GM12865 (cell line): ENCODE results near the gene CDKAL1.
"Not testable (repeated sequence)": the region's sequence is repeated elsewhere in the genome, so short reads cannot be mapped to it uniquely, and the experiment has no call there.

Experiments
- DNase-seq: peaks from one replicate; pipeline ENCODE4 v3.0.0; 2010; ENCODE audit warnings: low read depth
- H3K4me3 ChIP-seq: 2 replicates; pipeline ENCODE4 v1.5.1; 2011; ENCODE audit warnings: mild to moderate bottlenecking, low read depth, low read length, control low read depth
- CTCF ChIP-seq: IDR thresholded peaks from 2 replicates; pipeline ENCODE4 v1.5.1; 2011; ENCODE audit warnings: low read length, control low read depth, low read depth, inconsistent platforms; ENCODE audit not compliant: insufficient read depth; ENCODE audit errors: missing control alignments

The CDKAL1 gene

GRCh38 chr6:20819774-20820400, 285.6 kb downstream of the CDKAL1 start:
- no peak for TF ChIP-seq CTCF
- DNase-seq, result no peak
- H3K4me3 ChIP-seq, result no peak overlapping the region

GRCh38 chr6:20826378-20826777, 292.1 kb downstream of the CDKAL1 start:
- DNase-seq, result no peak
- H3K4me3 ChIP-seq, result no peak overlapping the region
- TF ChIP-seq CTCF, result no peak

GRCh38 chr6:20827798-20828197, 293.5 kb downstream of the CDKAL1 start:
- DNase-seq, result no peak
- no peak overlapping the region for H3K4me3 ChIP-seq
- TF ChIP-seq CTCF, result no peak

- TF ChIP-seq CTCF, result no peak
- H3K4me3 ChIP-seq, result no peak overlapping the region
- DNase-seq, result no peak
Measured at GRCh38 chr6:20830576-20830975, 296.3 kb downstream of the CDKAL1 start.

GRCh38 chr6:20831251-20831650, 297.0 kb downstream of the CDKAL1 start:
- not testable (repeated sequence) for H3K4me3 ChIP-seq, DNase-seq

GRCh38 chr6:20833881-20834515, 299.7 kb downstream of the CDKAL1 start:
- TF ChIP-seq CTCF, result no peak
- no peak for DNase-seq
- H3K4me3 ChIP-seq, result no peak overlapping the region

- no peak overlapping the region for H3K4me3 ChIP-seq
- no peak for DNase-seq
- TF ChIP-seq CTCF, result no peak
Measured at GRCh38 chr6:20835315-20836010, 301.2 kb downstream of the CDKAL1 start.
